ENCODE data around the gene APOBEC3H. TPM values are rescaled to one million over a fixed set of nuclear protein-coding genes. Genes with fewer than 3 reads are reported as not detected.

The APOBEC3H gene
- total and polyA plus RNA-seq, 9 of the 15 experiments (the other 6 are each of a cell fraction or from before 2014, with no cell fraction given): 0.10 to 0.21 TPM; not detected in 7

GRCh38 chr22:39144101-39144767, 47.2 kb downstream of the APOBEC3H start:
- H4K20me1 ChIP-seq (replicated peaks; ENCODE audit: control insufficient read depth, insufficient read depth, low read length): no peaks in the 10 kb centered on the region
- ChIA-PET CTCF (ENCODE audit: low intra/inter-chr PET ratio) (no interaction called here), POLR2A (no interaction called here)
- no peaks in the 10 kb centered on the region for H3K27me3 ChIP-seq (ENCODE audit: control insufficient read depth in 2 of 2, insufficient read depth in 2 of 2, low read length in 2 of 2)
- ATAC-seq (no peak), FAIRE-seq (no peak), DNase-seq (ENCODE audit: extremely low read depth in 1 of 4, low spot score in 3 of 4) (no peak)
- H3K4me2 ChIP-seq (ENCODE audit: insufficient read depth, low read length): 0 out of 2 replicates have a peak overlapping the region, but pooled peaks have one; percentile 88
- no peaks in the 10 kb centered on the region for H3K9me3 ChIP-seq (replicated peaks; ENCODE audit: control insufficient read depth, insufficient read depth, low read depth, low read length)
- no peak overlapping the region for H3K27ac ChIP-seq (ENCODE audit: extremely low read depth, low read depth, low read length)
- in situ Hi-C loops (cut with MboI) (no loop called here), intact Hi-C loops (cut with micrococcal nuclease) (no loop called here)
- H3K79me2 ChIP-seq (ENCODE audit: control insufficient read depth, insufficient read depth, low read length): no peaks in the 10 kb centered on the region; the same call in 2 of the 3 replicates
- 40% methylated on average over 16 of the region's 22 CpGs for WGBS (ENCODE audit: insufficient coverage, low coverage, missing lambda C conversion rate)
- H3K4me1 ChIP-seq (replicated peaks in 1 of 2; ENCODE audit: control insufficient read depth in 2 of 2, insufficient read depth in 2 of 2, low read length in 2 of 2): peaks cover 7 to 39% of the 10 kb centered on the region in 2 experiments; a peak in 4 of 5 replicates
- H2AFZ ChIP-seq (ENCODE audit: low read depth, low read length): no peak overlapping the region
- BruUV-seq (replicated peaks): no TSS peak
- H3K4me3 ChIP-seq: no peak overlapping the region
- no peaks in the 10 kb centered on the region for H3K36me3 ChIP-seq (ENCODE audit: control insufficient read depth, insufficient read depth, low read length)
- H3K9ac ChIP-seq (ENCODE audit: insufficient read depth in 1 of 2, low read depth in 2 of 2, low read length in 2 of 2): peak overlapping the region in 1 of 2 experiments; percentile 93; a peak in 1 of 4 replicates
- TF ChIP-seq ZNF436 (CRISPR knock-in tag; IDR thresholded peaks at IDR 0.05) (no peak), RFX1 (IDR thresholded peaks at IDR 0.05) (no peak), POLR2B (IDR thresholded peaks at IDR 0.05; ENCODE audit: low read depth, partially characterized antibody) (no peak)
- H3K9me1 ChIP-seq (ENCODE audit: control insufficient read depth, insufficient read depth, low read length): no peaks in the 10 kb centered on the region

- 0 out of 4 replicates have a peak overlapping the region, but pooled peaks of 1 of the 2 experiments have one; percentile 34 for H3K9ac ChIP-seq (ENCODE audit: insufficient read depth in 1 of 2, low read depth in 2 of 2, low read length in 2 of 2)
- H3K4me3 ChIP-seq: peak overlapping the region; percentile 80
- no peaks in the 10 kb centered on the region for H4K20me1 ChIP-seq (replicated peaks; ENCODE audit: control insufficient read depth, insufficient read depth, low read length)
- ChIA-PET POLR2A (no interaction called here), CTCF (ENCODE audit: low intra/inter-chr PET ratio) (no interaction called here)
- no peak for DNase-seq (ENCODE audit: extremely low read depth in 1 of 4, low spot score in 3 of 4)
- no peak for ATAC-seq
- H3K4me2 ChIP-seq (ENCODE audit: insufficient read depth, low read length): peak overlapping the region; percentile 82
- peak overlapping the region; percentile 59 for H2AFZ ChIP-seq (ENCODE audit: low read depth, low read length)
- no TSS peak for BruUV-seq (replicated peaks)
- in situ Hi-C loops (cut with MboI): no loop called here
- intact Hi-C loops (cut with micrococcal nuclease): no loop called here
- no peak for FAIRE-seq
- H3K27me3 ChIP-seq (ENCODE audit: control insufficient read depth in 2 of 2, insufficient read depth in 2 of 2, low read length in 2 of 2): no peaks in the 10 kb centered on the region
- no peaks in the 10 kb centered on the region; the same call in 2 of the 3 replicates for H3K79me2 ChIP-seq (ENCODE audit: control insufficient read depth, insufficient read depth, low read length)
- peaks cover 7 to 40% of the 10 kb centered on the region in 2 experiments; a peak in 4 of 5 replicates for H3K4me1 ChIP-seq (replicated peaks in 1 of 2; ENCODE audit: control insufficient read depth in 2 of 2, insufficient read depth in 2 of 2, low read length in 2 of 2)
- H3K9me3 ChIP-seq (replicated peaks; ENCODE audit: control insufficient read depth, insufficient read depth, low read depth, low read length): no peaks in the 10 kb centered on the region
- no peaks in the 10 kb centered on the region for H3K9me1 ChIP-seq (ENCODE audit: control insufficient read depth, insufficient read depth, low read length)
- WGBS (ENCODE audit: insufficient coverage, low coverage, missing lambda C conversion rate): 44% methylated on average over 6 of the region's 6 CpGs
- H3K27ac ChIP-seq (ENCODE audit: extremely low read depth, low read depth, low read length): peak overlapping the region; percentile 67; the same call in 2 of the 3 replicates
- H3K36me3 ChIP-seq (ENCODE audit: control insufficient read depth, insufficient read depth, low read length): no peaks in the 10 kb centered on the region
- TF ChIP-seq RCOR1 (IDR thresholded peaks at IDR 0.05; ENCODE audit: borderline replicate concordance in 1 of 2, low read depth in 2 of 2, low read length in 2 of 2) (peak in 1 of 2 experiments; percentile 49; a peak in 1 of 4 replicates), ZNF239 (CRISPR knock-in tag; IDR thresholded peaks at IDR 0.05) (no peak), ADNP (tag; IDR thresholded peaks at IDR 0.05) (peak; percentile 81), CHD1 (IDR thresholded peaks at IDR 0.05; ENCODE audit: low read length) (no peak), ZNF551 (CRISPR knock-in tag; IDR thresholded peaks at IDR 0.05) (no peak), E2F6 (IDR thresholded peaks at IDR 0.05; ENCODE audit: borderline replicate concordance in 1 of 2, extremely low read depth in 1 of 2, insufficient read depth in 1 of 2, insufficient read length in 1 of 2, low read depth in 1 of 2, low read length in 1 of 2, poor library complexity in 1 of 2, severe bottlenecking in 1 of 2) (no peak)
Observed at GRCh38 chr22:39146256-39147101, 49.4 kb downstream of the APOBEC3H start.

Data from K562 (cell line).